Measurements from ENCODE around the gene PCDHB10.
"Not testable (repeated sequence)": the region's sequence is repeated elsewhere in the genome, so short reads cannot be mapped to it uniquely, and the experiment has no call there.

PCDHB10 gene

GRCh38 chr5:141188682-141189081 lies 3.5 kb upstream of the PCDHB10 start:
- not testable (repeated sequence) for DNase-seq

GRCh38 chr5:141189131-141189530 lies 3.0 kb upstream of the PCDHB10 start:
- not testable (repeated sequence) for DNase-seq

- DNase-seq: not testable (repeated sequence)
Measured at GRCh38 chr5:141194332-141194731, 2.2 kb downstream of the PCDHB10 start.

GRCh38 chr5:141196363-141196762 lies 4.2 kb downstream of the PCDHB10 start:
- DNase-seq: no peak

GRCh38 chr5:141199359-141200235 lies 7.4 kb downstream of the PCDHB10 start, which contains the start of gene PCDHB11:
Gene PCDHB11 (plus strand): TSS chr5:141199627. CDS start chr5:141199775, 148 bp downstream.
- DNase-seq: peak; percentile 30

GRCh38 chr5:141201126-141201525 lies 9.0 kb downstream of the PCDHB10 start:
- DNase-seq: not testable (repeated sequence)

- not testable (repeated sequence) for DNase-seq
Measured at GRCh38 chr5:141201646-141202045, 9.5 kb downstream of the PCDHB10 start.

- DNase-seq: no peak
Measured at GRCh38 chr5:141208478-141208877, 16.3 kb downstream of the PCDHB10 start, which contains the start of gene PCDHB12. Gene PCDHB12 (plus strand): TSS chr5:141208719. CDS start chr5:141208908, 189 bp downstream.

- not testable (repeated sequence) for DNase-seq
Measured at GRCh38 chr5:141210281-141210680, 18.1 kb downstream of the PCDHB10 start.

GRCh38 chr5:141210849-141211248 lies 18.7 kb downstream of the PCDHB10 start:
- DNase-seq: not testable (repeated sequence)

- DNase-seq: peak; percentile 36
Measured at GRCh38 chr5:141213656-141214339, 21.6 kb downstream of the PCDHB10 start, which contains the start of gene PCDHB13. Gene PCDHB13 (plus strand): TSS chr5:141213919. CDS start chr5:141214124, 205 bp downstream.

GRCh38 chr5:141214583-141214982 lies 22.4 kb downstream of the PCDHB10 start:
- DNase-seq: not testable (repeated sequence)

GRCh38 chr5:141215504-141215903 lies 23.4 kb downstream of the PCDHB10 start:
- DNase-seq: not testable (repeated sequence)

GRCh38 chr5:141216035-141216434 lies 23.9 kb downstream of the PCDHB10 start:
- not testable (repeated sequence) for DNase-seq

- DNase-seq: peak; percentile 68
Measured at GRCh38 chr5:141223112-141223783, 31.1 kb downstream of the PCDHB10 start, which contains the start of gene PCDHB14. Gene PCDHB14 (plus strand): TSS chr5:141223343. CDS start chr5:141223506, 163 bp downstream.

GRCh38 chr5:141224844-141225243 lies 32.7 kb downstream of the PCDHB10 start:
- not testable (repeated sequence) for DNase-seq

GRCh38 chr5:141225421-141225820 lies 33.3 kb downstream of the PCDHB10 start:
- not testable (repeated sequence) for DNase-seq

GRCh38 chr5:141234109-141234667 lies 42.0 kb downstream of the PCDHB10 start:
- no peak for DNase-seq

GRCh38 chr5:141235922-141236321 lies 43.8 kb downstream of the PCDHB10 start:
- DNase-seq: not testable (repeated sequence)

- no peak for DNase-seq
Measured at GRCh38 chr5:141236516-141237313, 44.6 kb downstream of the PCDHB10 start.

- DNase-seq: no peak
Measured at GRCh38 chr5:141241496-141241895, 49.3 kb downstream of the PCDHB10 start.

All from SHP77 treated with DMSO at 0.1 percent for 48 hours (cell line).